Kidney epithelial cell (primary cell): ENCODE results near the gene SNAP47. TPM values are rescaled to one million over a fixed set of nuclear protein-coding genes. Genes with fewer than 3 reads are reported as not detected.
A peak's percentile ranks its signal among the peaks of the same experiment; 100 is the strongest.

Experiments used
- DNase-seq: peaks from one replicate; pipeline ENCODE4 v3.0.0-alpha.2; 2010; ENCODE audit warnings: low read depth
- H3K27me3 ChIP-seq: 2 replicates; pipeline ENCODE4 v1.6.0; 2011; ENCODE audit warnings: low read length; ENCODE audit not compliant: control insufficient read depth, insufficient read depth
- H3K36me3 ChIP-seq: 2 replicates; pipeline ENCODE4 v1.5.1; 2011; ENCODE audit warnings: low read length; ENCODE audit not compliant: control insufficient read depth, insufficient read depth
- H3K4me3 ChIP-seq: 2 replicates; pipeline ENCODE4 v1.5.1; 2011; ENCODE audit warnings: low read depth, mild to moderate bottlenecking, control low read depth, low read length
- total RNA-seq: library from RNA; depleted of rRNA; stranded (reverse); fragments of >200 nt; gene quantifications from 2 replicates; pipeline ENCODE4 v1.2.3, GENCODE V29; 2015
- TF ChIP-seq, protein P1 (sequence below): IDR thresholded peaks from 2 replicates; pipeline ENCODE4 v1.5.1; 2011; ENCODE audit warnings: mild to moderate bottlenecking, moderate library complexity, low read length, control low read depth, inconsistent platforms; ENCODE audit not compliant: insufficient read depth, poor library complexity, severe bottlenecking

SNAP47 gene
- total RNA-seq, 1 donor from 2014 or later = 40.2 TPM

DNA sequence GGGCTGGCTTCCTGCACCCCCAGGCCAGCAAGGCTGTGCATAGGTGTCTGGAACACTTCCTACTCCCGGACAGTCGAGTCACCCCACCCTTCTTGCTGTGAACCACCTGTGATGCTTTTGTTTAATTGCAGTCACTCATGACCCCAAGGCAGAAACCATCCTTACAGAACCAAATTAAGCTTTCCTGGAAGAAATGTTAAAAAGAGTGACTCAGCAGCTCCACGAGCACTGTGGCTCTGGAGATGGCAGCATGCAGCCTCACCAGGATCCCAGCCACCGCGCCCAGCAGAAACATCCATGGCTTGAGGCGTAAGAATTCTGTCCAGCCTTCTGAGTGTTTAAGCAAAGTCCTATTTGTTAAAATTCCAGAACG, 28.8 kb downstream of the SNAP47 start:
- H3K4me3 ChIP-seq = no peak overlapping the region
- DNase-seq = peak; percentile 31
- no peaks in the 10 kb centered on the region for H3K27me3 ChIP-seq
- TF ChIP-seq, protein P1, sequence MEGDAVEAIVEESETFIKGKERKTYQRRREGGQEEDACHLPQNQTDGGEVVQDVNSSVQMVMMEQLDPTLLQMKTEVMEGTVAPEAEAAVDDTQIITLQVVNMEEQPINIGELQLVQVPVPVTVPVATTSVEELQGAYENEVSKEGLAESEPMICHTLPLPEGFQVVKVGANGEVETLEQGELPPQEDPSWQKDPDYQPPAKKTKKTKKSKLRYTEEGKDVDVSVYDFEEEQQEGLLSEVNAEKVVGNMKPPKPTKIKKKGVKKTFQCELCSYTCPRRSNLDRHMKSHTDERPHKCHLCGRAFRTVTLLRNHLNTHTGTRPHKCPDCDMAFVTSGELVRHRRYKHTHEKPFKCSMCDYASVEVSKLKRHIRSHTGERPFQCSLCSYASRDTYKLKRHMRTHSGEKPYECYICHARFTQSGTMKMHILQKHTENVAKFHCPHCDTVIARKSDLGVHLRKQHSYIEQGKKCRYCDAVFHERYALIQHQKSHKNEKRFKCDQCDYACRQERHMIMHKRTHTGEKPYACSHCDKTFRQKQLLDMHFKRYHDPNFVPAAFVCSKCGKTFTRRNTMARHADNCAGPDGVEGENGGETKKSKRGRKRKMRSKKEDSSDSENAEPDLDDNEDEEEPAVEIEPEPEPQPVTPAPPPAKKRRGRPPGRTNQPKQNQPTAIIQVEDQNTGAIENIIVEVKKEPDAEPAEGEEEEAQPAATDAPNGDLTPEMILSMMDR = no peak
- peaks cover 6% of the 10 kb centered on the region for H3K36me3 ChIP-seq

DNA sequence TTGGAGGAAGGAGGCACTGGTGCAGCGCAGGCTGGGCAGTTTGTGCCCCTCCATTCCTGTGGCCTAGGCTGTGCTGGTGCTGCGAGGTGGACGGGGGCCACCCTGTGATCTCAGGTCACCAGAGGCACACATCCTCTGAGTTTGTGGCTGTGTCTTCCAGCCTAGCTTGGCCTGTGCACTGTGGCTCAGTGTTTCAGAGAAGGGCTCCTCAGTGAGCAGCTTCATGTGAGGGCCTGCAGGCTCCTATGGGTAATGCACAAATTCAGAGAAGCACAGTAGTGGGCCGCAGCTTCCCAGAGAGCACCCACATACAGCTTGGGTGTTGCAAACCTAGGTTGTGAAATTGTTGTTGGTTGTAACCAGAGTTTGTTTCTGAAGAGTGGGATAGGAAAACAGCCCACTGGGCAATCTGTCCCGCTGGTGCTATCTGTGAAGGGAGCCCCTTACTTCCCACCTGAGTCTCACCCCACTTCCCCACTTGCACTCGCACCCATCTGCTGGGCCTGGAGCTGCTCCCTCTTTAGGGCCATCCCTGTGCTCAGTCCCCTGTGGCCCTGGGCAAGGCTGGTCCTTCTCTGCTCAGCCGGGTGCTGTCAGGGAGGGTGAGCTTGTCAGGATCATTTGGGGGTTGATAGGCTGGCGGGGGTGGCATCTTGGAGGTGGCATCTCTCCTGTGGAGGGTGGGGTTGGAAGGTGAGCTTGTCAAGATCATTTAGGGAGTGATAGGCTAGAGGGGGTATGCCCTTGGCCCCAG, 30.2 kb downstream of the SNAP47 start:
- Histone ChIP-seq H3K4me3 (no peak overlapping the region), H3K27me3 (no peaks in the 10 kb centered on the region), H3K36me3 (peaks cover 3% of the 10 kb centered on the region)
- TF ChIP-seq, protein P1 = no peak
- DNase-seq = no peak

DNA sequence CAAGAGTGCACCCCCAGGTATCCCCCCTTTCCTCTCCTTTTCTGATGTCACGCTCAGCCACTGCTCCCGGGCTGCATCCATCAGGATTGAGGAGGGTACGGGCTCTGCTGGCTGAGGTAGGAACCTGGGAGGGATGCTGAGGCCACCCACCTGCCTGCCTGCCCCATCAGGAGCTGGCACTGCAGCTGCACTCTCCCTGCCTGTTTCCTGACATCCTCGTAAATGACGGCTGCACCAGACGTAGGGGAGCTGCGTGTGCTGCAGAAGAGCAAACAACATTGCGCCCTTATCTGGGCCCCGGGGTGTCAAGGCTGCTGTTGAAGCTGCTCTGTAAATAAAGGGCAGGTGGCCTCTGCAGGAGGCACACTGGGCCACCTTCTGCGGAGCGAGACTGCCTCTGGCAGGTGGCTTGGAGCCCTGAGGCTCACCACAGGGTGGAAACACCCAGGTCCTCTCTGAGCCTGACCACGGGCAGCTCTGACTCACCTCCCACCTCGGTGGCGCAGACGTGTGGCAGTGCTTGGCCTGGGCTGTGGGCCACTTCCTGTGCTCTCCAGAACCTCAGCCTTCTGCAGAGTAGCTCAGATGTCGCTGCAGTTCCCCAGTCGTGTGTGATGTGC, 30.9 kb downstream of the SNAP47 start:
- H3K4me3 ChIP-seq = no peak overlapping the region
- H3K36me3 ChIP-seq = peaks cover 3% of the 10 kb centered on the region
- TF ChIP-seq, protein P1 = no peak
- H3K27me3 ChIP-seq = no peaks in the 10 kb centered on the region
- DNase-seq = no peak

DNA sequence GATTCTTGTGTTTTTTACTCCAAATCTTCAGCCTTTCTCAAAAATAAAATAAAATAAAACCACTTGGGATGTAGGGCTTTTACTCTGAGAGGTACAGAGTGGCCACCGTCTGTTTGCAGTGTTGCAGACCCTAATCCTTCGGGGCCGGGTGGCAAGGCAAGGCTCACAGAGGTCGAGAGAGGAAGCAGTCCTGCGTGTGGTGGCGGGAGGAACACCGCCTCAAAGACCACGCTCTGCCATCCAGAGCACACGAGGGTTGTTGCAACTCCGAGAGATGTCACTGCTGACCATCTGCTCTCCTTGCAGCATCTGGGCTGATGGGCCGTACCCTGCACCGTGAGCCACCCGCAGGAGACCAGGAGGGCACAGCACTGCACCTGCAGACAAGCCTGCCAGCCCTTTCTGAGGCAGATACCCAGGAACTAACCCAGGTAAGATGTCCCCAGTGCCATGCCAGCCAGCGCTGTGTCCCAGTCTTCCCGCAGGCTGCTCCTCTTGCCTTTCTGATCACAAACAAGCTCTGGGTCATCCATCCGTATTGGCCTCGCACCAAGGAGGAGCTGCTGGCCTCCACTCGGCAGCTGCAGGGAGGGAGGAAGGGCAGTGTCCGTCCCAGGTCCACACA, 31.5 kb downstream of the SNAP47 start:
- TF ChIP-seq, protein P1 = no peak
- Histone ChIP-seq H3K36me3 (peaks cover 3% of the 10 kb centered on the region), H3K4me3 (no peak overlapping the region), H3K27me3 (no peaks in the 10 kb centered on the region)
- DNase-seq = no peak

DNA sequence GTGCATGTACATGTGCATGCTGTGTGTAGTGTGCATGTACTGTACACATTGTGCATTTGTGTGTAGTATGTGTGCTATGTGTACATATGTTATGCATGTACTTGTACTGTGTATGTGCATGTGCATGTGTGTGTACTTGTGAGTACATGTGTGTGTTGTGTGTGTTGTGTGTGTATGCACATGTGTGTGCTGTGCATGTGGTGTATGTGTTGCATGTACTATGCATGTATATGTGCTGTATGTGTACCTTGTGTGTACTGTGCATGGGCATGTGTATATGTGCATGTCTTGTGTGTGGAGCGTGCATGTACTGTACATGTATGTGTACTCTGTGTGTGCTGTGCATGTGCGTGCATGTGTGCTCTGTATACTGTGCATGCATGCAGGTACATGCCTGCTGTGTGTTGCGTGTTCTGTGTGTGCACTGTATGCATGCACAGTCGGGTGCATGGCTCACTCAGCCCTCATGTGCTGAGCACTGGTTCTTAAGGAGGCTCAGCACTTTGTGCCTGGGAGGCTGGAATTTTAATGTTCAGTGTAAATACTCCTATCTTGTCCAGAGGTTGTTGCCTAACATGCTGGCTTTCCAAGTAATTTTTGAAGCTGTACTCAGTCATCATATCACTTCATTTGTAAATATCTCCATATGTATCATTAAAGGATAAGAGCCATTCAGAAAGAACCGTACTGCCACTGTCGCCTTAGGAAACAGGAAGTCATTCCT, 32.3 kb downstream of the SNAP47 start:
- DNase-seq = no peak
- Histone ChIP-seq H3K27me3 (no peaks in the 10 kb centered on the region), H3K4me3 (no peak overlapping the region), H3K36me3 (no peaks in the 10 kb centered on the region)
- TF ChIP-seq, protein P1 = no peak
